AG04449 (cell line): ENCODE data around the gene NT5C1B.

Experiments used
- CTCF ChIA-PET: fragments of 350-600 bp; formaldehyde crosslinking; extraction: SDS; loops from one replicate; lab custom pipeline; 2021; ENCODE audit warnings: antibody characterized with exemption; lab: Yijun Ruan, JAX
- POLR2A ChIA-PET: fragments of 400-600, 350-600 bp; formaldehyde crosslinking; extraction: SDS; loops from one replicate; lab custom pipeline; 2020; ENCODE audit warnings: antibody characterized with exemption, inconsistent platforms; lab: Yijun Ruan, JAX
- DNase-seq: peaks from one replicate; pipeline ENCODE4 v3.0.0-alpha.2; 2010; ENCODE audit warnings: low read depth, low spot score
- H3K4me3 ChIP-seq: 2 replicates; pipeline ENCODE4 v1.5.1; 2011; ENCODE audit warnings: low read depth, mild to moderate bottlenecking, control low read depth, low read length
- CTCF ChIP-seq: IDR thresholded peaks from one replicate; pipeline ENCODE4 v1.5.1; 2011; ENCODE audit warnings: mild to moderate bottlenecking, moderate library complexity, low read length, control low read depth, inconsistent platforms; ENCODE audit not compliant: insufficient read depth; ENCODE audit errors: missing control alignments

The NT5C1B gene

GRCh38 chr2:18612133-18612532 is 22.8 kb upstream of the NT5C1B start:
- ChIA-PET CTCF (interaction anchor here (2.7 kb wide), 1 partner anchor 10 kb away, joined by 10 read pairs; no protein-coding TSS in a partner anchor), POLR2A (no interaction called here)
- DNase-seq, result no peak
- no peak for TF ChIP-seq CTCF
- no peak overlapping the region for H3K4me3 ChIP-seq

- ChIA-PET CTCF (interaction anchor here (2.7 kb wide), 1 partner anchor 10 kb away, joined by 10 read pairs; no protein-coding TSS in a partner anchor), POLR2A (no interaction called here)
- no peak for TF ChIP-seq CTCF
- no peak overlapping the region for H3K4me3 ChIP-seq
- no peak for DNase-seq
These were observed 22.2 kb upstream of the NT5C1B start for GRCh38 chr2:18611604-18612003.

- CTCF ChIA-PET, result interaction anchor here (0.8 to 2.7 kb wide), 2 partner anchors 9 to 18 kb away, joined by 3 to 10 read pairs; no protein-coding TSS in a partner anchor
- TF ChIP-seq CTCF, result no peak
- H3K4me3 ChIP-seq, result no peak overlapping the region
- no peak for DNase-seq
- POLR2A ChIA-PET, result interaction anchor here (0.7 kb wide), 1 partner anchor 90 kb away, joined by 3 read pairs; no protein-coding TSS in a partner anchor
These were observed 21.8 kb upstream of the NT5C1B start for GRCh38 chr2:18611184-18611583.

GRCh38 chr2:18610651-18611050 is 21.3 kb upstream of the NT5C1B start:
- POLR2A ChIA-PET, result interaction anchor here (0.7 kb wide), 1 partner anchor 90 kb away, joined by 3 read pairs; no protein-coding TSS in a partner anchor
- H3K4me3 ChIP-seq, result no peak overlapping the region
- no peak for DNase-seq
- no peak for TF ChIP-seq CTCF
- CTCF ChIA-PET, result interaction anchor here (0.8 to 2.7 kb wide), 2 partner anchors 9 to 17 kb away, joined by 3 to 10 read pairs; no protein-coding TSS in a partner anchor

GRCh38 chr2:18610090-18610489 is 20.7 kb upstream of the NT5C1B start:
- no peak for DNase-seq
- POLR2A ChIA-PET, result no interaction called here
- CTCF ChIA-PET, result interaction anchor here (0.9 to 1.4 kb wide), 2 partner anchors 15 to 57 kb away, joined by 4 to 5 read pairs; no protein-coding TSS in a partner anchor
- no peak overlapping the region for H3K4me3 ChIP-seq
- no peak for TF ChIP-seq CTCF

- POLR2A ChIA-PET, result interaction anchor here (0.7 kb wide), 1 partner anchor 45 kb away, joined by 3 read pairs; the partner anchor contains the start of gene RDH14
- CTCF ChIA-PET, result interaction anchor here (2.1 kb wide), 1 partner anchor 19 kb away, joined by 9 read pairs; no protein-coding TSS in a partner anchor
- DNase-seq, result no peak
- no peak overlapping the region for H3K4me3 ChIP-seq
- TF ChIP-seq CTCF, result no peak
These were observed 15.7 kb upstream of the NT5C1B start for GRCh38 chr2:18605115-18605514.
